Measurements from ENCODE around the gene PYGO1. TPM values are rescaled to one million over a fixed set of nuclear protein-coding genes. Genes with fewer than 3 reads are reported as not detected.

The PYGO1 gene
- total and polyA plus RNA-seq, 9 of the 15 experiments (the other 6 are each of a cell fraction or from before 2014, with no cell fraction given) = under 0.01 to 0.07 (median 0.02) TPM; not detected in 5

DNA sequence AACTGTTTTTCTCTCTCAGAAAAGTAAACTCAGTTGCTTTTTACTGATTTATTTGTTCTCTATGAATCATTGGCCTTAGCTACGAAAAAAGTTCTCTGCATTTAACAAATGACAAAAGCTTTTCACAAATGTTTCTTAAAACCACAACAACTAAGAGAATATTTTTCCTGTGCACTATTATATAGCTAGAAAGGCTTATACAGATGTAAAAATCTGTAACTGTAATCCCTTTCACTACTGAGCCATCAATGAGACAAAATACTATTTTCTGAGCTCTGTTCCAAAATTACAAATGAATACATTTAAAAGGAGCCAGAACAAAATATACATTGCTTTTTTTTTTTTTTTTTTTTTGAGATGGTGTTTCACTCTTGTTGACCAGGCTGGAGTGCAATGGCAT lies 45.6 kb upstream of the PYGO1 start (continued):
- TF ChIP-seq, protein P1, sequence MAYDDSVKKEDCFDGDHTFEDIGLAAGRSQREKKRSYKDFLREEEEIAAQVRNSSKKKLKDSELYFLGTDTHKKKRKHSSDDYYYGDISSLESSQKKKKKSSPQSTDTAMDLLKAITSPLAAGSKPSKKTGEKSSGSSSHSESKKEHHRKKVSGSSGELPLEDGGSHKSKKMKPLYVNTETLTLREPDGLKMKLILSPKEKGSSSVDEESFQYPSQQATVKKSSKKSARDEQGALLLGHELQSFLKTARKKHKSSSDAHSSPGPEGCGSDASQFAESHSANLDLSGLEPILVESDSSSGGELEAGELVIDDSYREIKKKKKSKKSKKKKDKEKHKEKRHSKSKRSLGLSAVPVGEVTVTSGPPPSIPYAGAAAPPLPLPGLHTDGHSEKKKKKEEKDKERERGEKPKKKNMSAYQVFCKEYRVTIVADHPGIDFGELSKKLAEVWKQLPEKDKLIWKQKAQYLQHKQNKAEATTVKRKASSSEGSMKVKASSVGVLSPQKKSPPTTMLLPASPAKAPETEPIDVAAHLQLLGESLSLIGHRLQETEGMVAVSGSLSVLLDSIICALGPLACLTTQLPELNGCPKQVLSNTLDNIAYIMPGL (CRISPR knock-in tag; IDR thresholded peaks at IDR 0.05) = no peak
- TF ChIP-seq ZNF696 (CRISPR knock-in tag; conservative IDR thresholded peaks at IDR 0.05) = no peak
- no peak for TF ChIP-seq GTF2A2 (tag; IDR thresholded peaks at IDR 0.05)
- TF ChIP-seq ZBED1 (IDR thresholded peaks at IDR 0.05) = no peak
- TF ChIP-seq, protein P2, sequence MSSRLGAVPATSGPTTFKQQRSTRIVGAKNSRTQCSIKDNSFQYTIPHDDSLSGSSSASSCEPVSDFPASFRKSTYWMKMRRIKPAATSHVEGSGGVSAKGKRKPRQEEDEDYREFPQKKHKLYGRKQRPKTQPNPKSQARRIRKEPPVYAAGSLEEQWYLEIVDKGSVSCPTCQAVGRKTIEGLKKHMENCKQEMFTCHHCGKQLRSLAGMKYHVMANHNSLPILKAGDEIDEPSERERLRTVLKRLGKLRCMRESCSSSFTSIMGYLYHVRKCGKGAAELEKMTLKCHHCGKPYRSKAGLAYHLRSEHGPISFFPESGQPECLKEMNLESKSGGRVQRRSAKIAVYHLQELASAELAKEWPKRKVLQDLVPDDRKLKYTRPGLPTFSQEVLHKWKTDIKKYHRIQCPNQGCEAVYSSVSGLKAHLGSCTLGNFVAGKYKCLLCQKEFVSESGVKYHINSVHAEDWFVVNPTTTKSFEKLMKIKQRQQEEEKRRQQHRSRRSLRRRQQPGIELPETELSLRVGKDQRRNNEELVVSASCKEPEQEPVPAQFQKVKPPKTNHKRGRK (tag; IDR thresholded peaks at IDR 0.05) = no peak
- no peak for TF ChIP-seq TBL1XR1 (IDR thresholded peaks at IDR 0.05; ENCODE audit: low read length in 2 of 2)
- no peak for TF ChIP-seq NR2F6 (CRISPR knock-in tag; IDR thresholded peaks at IDR 0.05)
- no peak for TF ChIP-seq CCAR2 (IDR thresholded peaks at IDR 0.05; ENCODE audit: low read depth, low read length)
- TF ChIP-seq KLF1 (tag; IDR thresholded peaks at IDR 0.05) = no peak

DNA sequence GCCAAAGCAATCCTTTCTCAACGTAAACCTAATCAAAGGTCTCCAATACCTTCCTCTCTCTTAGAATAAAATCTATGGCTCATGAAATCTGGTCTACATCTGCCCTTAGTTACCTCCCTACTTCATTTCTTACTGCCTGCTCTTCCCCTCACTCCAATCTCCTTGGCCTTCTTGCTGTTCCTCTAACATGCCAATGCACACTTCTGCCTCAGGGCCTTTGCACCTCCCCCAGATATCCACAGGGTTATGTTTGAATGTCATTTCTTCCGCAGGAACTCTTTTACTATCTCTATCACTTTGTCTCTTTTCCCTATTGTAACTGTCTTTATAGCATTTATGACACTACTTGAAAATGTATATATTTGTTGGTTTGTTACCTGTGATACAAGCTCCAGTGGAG lies 44.3 kb upstream of the PYGO1 start:
- CTCF ChIA-PET (ENCODE audit: low intra/inter-chr PET ratio) = no interaction called here
- ATAC-seq = no peak
- H3K9ac ChIP-seq (ENCODE audit: insufficient read depth in 1 of 2, low read depth in 2 of 2, low read length in 2 of 2) = no peak overlapping the region

More for the DNA sequence above, 44.3 kb upstream of the PYGO1 start:
- no TSS peak for BruUV-seq (replicated peaks)
- no peak overlapping the region for H3K27ac ChIP-seq (ENCODE audit: extremely low read depth, low read depth, low read length)
- peak; percentile 25 for TF ChIP-seq RBM25 (IDR thresholded peaks at IDR 0.05; ENCODE audit: low read depth, low read length, severe bottlenecking)
- TF ChIP-seq, protein P3, sequence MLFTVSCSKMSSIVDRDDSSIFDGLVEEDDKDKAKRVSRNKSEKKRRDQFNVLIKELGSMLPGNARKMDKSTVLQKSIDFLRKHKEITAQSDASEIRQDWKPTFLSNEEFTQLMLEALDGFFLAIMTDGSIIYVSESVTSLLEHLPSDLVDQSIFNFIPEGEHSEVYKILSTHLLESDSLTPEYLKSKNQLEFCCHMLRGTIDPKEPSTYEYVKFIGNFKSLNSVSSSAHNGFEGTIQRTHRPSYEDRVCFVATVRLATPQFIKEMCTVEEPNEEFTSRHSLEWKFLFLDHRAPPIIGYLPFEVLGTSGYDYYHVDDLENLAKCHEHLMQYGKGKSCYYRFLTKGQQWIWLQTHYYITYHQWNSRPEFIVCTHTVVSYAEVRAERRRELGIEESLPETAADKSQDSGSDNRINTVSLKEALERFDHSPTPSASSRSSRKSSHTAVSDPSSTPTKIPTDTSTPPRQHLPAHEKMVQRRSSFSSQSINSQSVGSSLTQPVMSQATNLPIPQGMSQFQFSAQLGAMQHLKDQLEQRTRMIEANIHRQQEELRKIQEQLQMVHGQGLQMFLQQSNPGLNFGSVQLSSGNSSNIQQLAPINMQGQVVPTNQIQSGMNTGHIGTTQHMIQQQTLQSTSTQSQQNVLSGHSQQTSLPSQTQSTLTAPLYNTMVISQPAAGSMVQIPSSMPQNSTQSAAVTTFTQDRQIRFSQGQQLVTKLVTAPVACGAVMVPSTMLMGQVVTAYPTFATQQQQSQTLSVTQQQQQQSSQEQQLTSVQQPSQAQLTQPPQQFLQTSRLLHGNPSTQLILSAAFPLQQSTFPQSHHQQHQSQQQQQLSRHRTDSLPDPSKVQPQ (CRISPR knock-in tag; IDR thresholded peaks at IDR 0.05; ENCODE audit: borderline replicate concordance) = no peak
- DNase-seq (ENCODE audit: extremely low read depth in 1 of 4, low spot score in 3 of 4) (no peak), FAIRE-seq (no peak)
- H2AFZ ChIP-seq (ENCODE audit: low read depth, low read length) = no peak overlapping the region
- H4K20me1 ChIP-seq (replicated peaks; ENCODE audit: control insufficient read depth, insufficient read depth, low read length) = no peaks in the 10 kb centered on the region
- no peaks in the 10 kb centered on the region for H3K4me1 ChIP-seq (replicated peaks in 1 of 2; ENCODE audit: control insufficient read depth in 2 of 2, insufficient read depth in 2 of 2, low read length in 2 of 2)
- no peaks in the 10 kb centered on the region for H3K9me3 ChIP-seq (replicated peaks; ENCODE audit: control insufficient read depth, insufficient read depth, low read depth, low read length)
- POLR2A ChIA-PET = interaction anchor here (0.7 kb wide), 1 partner anchor 9 kb away, joined by 3 read pairs; no protein-coding TSS in a partner anchor
- H3K36me3 ChIP-seq (ENCODE audit: control insufficient read depth, insufficient read depth, low read length) = no peaks in the 10 kb centered on the region
- H3K9me1 ChIP-seq (ENCODE audit: control insufficient read depth, insufficient read depth, low read length) = no peaks in the 10 kb centered on the region
- WGBS (ENCODE audit: insufficient coverage, low coverage, missing lambda C conversion rate) = 0% methylated on average over 2 of the region's 2 CpGs
- H3K4me2 ChIP-seq (ENCODE audit: insufficient read depth, low read length) = no peak overlapping the region
- intact Hi-C loops (cut with micrococcal nuclease) = no loop called here
- H3K27me3 ChIP-seq (ENCODE audit: control insufficient read depth in 2 of 2, insufficient read depth in 2 of 2, low read length in 2 of 2) = peaks cover 0 to 5% of the 10 kb centered on the region in 2 experiments; a peak in 3 of 5 replicates
- no peaks in the 10 kb centered on the region for H3K79me2 ChIP-seq (ENCODE audit: control insufficient read depth, insufficient read depth, low read length)
- H3K4me3 ChIP-seq = no peak overlapping the region
- in situ Hi-C loops (cut with MboI) = no loop called here
